ENCODE measurements around the gene POLR2F.
"Not testable (repeated sequence)": the region's sequence is repeated elsewhere in the genome, so short reads cannot be mapped to it uniquely, and the experiment has no call there.

The POLR2F gene

GRCh38 chr22:37932821-37933578 lies 20.5 kb upstream of the POLR2F start:
- Histone ChIP-seq H3K27ac (peak overlapping the region in 8 of 11 experiments; percentile 6 to 60 (median 27); a peak in 9 of 22 replicates), H3K9ac (peak overlapping the region in 6 of 11 experiments; percentile 1 to 65 (median 32); a peak in 10 of 22 replicates), H4K20me1 (peaks cover 0 to 63% (median 46%) of the 10 kb centered on the region in 11 experiments; a peak in 21 of 22 replicates), H3K4me2 (peak overlapping the region; percentile 49 to 98 (median 80)), H3K4me1 (peaks cover 34 to 98% (median 91%) of the 10 kb centered on the region in 10 experiments), H3K27me3 (no peaks in the 10 kb centered on the region), H3K9me3 (replicated peaks in 1 of 11) (no peaks in the 10 kb centered on the region), H3K4me3 (no peak overlapping the region), H3K36me3 (peaks cover 35 to 70% (median 57%) of the 10 kb centered on the region in 11 experiments)
- TF ChIP-seq Cebpa-rat (IDR thresholded peaks at IDR 0.05) = no peak

- Histone ChIP-seq H3K9ac (peak overlapping the region in 7 of 11 experiments; percentile 5 to 65 (median 43); a peak in 8 of 22 replicates), H3K9me3 (replicated peaks in 1 of 11) (no peaks in the 10 kb centered on the region), H3K4me2 (peak overlapping the region; percentile 49 to 98 (median 80)), H3K27ac (peak overlapping the region in 6 of 11 experiments; percentile 26 to 60 (median 37); a peak in 10 of 22 replicates), H3K4me3 (no peak overlapping the region), H3K4me1 (peaks cover 34 to 98% (median 89%) of the 10 kb centered on the region in 10 experiments), H3K36me3 (peaks cover 32 to 68% (median 55%) of the 10 kb centered on the region in 11 experiments), H3K27me3 (no peaks in the 10 kb centered on the region), H4K20me1 (peaks cover 0 to 55% (median 43%) of the 10 kb centered on the region in 11 experiments; a peak in 21 of 22 replicates)
- TF ChIP-seq Cebpa-rat (IDR thresholded peaks at IDR 0.05) = no peak
Observed at GRCh38 chr22:37933711-37934376, 19.7 kb upstream of the POLR2F start.

GRCh38 chr22:37940698-37941376 lies 12.7 kb upstream of the POLR2F start:
- H3K4me2 ChIP-seq = peak overlapping the region; percentile 69 to 96 (median 88)
- peak overlapping the region; percentile 64 to 81 (median 75) for H3K9ac ChIP-seq
- peak overlapping the region in 7 of 10 experiments; percentile 6 to 54 (median 30); a peak in 11 of 20 replicates for H3K4me3 ChIP-seq
- H4K20me1 ChIP-seq = peaks cover 0 to 5% (median 0%) of the 10 kb centered on the region in 11 experiments; a peak in 2 of 22 replicates
- no peaks in the 10 kb centered on the region for H3K27me3 ChIP-seq
- peaks cover 39 to 68% (median 58%) of the 10 kb centered on the region in 11 experiments for H3K36me3 ChIP-seq
- H3K4me1 ChIP-seq = peaks cover 26 to 68% (median 60%) of the 10 kb centered on the region in 10 experiments
- H3K27ac ChIP-seq = peak overlapping the region; percentile 67 to 92 (median 87)
- peak in 6 of 11 experiments; percentile 16 to 71 (median 45); a peak in 6 of 22 replicates for TF ChIP-seq Cebpa-rat (IDR thresholded peaks at IDR 0.05)
- H3K9me3 ChIP-seq (replicated peaks in 1 of 11) = no peaks in the 10 kb centered on the region

- no peak for TF ChIP-seq Cebpa-rat (IDR thresholded peaks at IDR 0.05)
- Histone ChIP-seq H4K20me1 (peaks cover 0 to 5% (median 0%) of the 10 kb centered on the region in 11 experiments; a peak in 1 of 22 replicates), H3K9ac (peak overlapping the region in 8 of 11 experiments; percentile 4 to 81 (median 76); a peak in 15 of 22 replicates), H3K9me3 (replicated peaks in 1 of 11) (no peaks in the 10 kb centered on the region), H3K36me3 (peaks cover 36 to 57% (median 48%) of the 10 kb centered on the region in 11 experiments), H3K4me2 (peak overlapping the region in 10 of 11 experiments; percentile 69 to 96 (median 88); a peak in 18 of 22 replicates), H3K27me3 (no peaks in the 10 kb centered on the region), H3K27ac (peak overlapping the region in 9 of 11 experiments; percentile 78 to 92 (median 87); a peak in 17 of 22 replicates), H3K4me3 (no peak overlapping the region), H3K4me1 (peaks cover 26 to 56% (median 49%) of the 10 kb centered on the region in 10 experiments)
Observed at GRCh38 chr22:37942133-37942532, 11.4 kb upstream of the POLR2F start.

GRCh38 chr22:37943136-37943824 lies 10.2 kb upstream of the POLR2F start:
- TF ChIP-seq Cebpa-rat (IDR thresholded peaks at IDR 0.05) = no peak

GRCh38 chr22:37943825-37944198 lies 9.7 kb upstream of the POLR2F start:
- TF ChIP-seq Cebpa-rat (IDR thresholded peaks at IDR 0.05) = no peak
- Histone ChIP-seq H4K20me1 (peaks cover 0 to 5% (median 0%) of the 10 kb centered on the region in 11 experiments; a peak in 1 of 22 replicates), H3K4me3 (no peak overlapping the region), H3K27me3 (no peaks in the 10 kb centered on the region), H3K4me2 (no peak overlapping the region), H3K27ac (no peak overlapping the region), H3K36me3 (peaks cover 23 to 43% (median 34%) of the 10 kb centered on the region in 11 experiments), H3K4me1 (peaks cover 26 to 42% (median 35%) of the 10 kb centered on the region in 10 experiments), H3K9ac (no peak overlapping the region), H3K9me3 (replicated peaks in 1 of 11) (no peaks in the 10 kb centered on the region)

More at GRCh38 chr22:37943136-37943824, 10.2 kb upstream of the POLR2F start:
- H3K36me3 ChIP-seq = peaks cover 26 to 46% (median 38%) of the 10 kb centered on the region in 11 experiments
- H3K4me3 ChIP-seq = no peak overlapping the region
- H3K9ac ChIP-seq = no peak overlapping the region
- H4K20me1 ChIP-seq = peaks cover 0 to 5% (median 0%) of the 10 kb centered on the region in 11 experiments; a peak in 1 of 22 replicates
- H3K27ac ChIP-seq = peak overlapping the region in 1 of 11 experiments; percentile 92; a peak in 2 of 22 replicates
- no peaks in the 10 kb centered on the region for H3K27me3 ChIP-seq
- H3K9me3 ChIP-seq (replicated peaks in 1 of 11) = no peaks in the 10 kb centered on the region
- H3K4me2 ChIP-seq = no peak overlapping the region
- peaks cover 26 to 45% (median 38%) of the 10 kb centered on the region in 10 experiments for H3K4me1 ChIP-seq

- H3K4me3 ChIP-seq; H3K9me3 ChIP-seq (replicated peaks in 1 of 11); H3K27ac ChIP-seq; H3K27me3 ChIP-seq; H4K20me1 ChIP-seq; H3K4me2 ChIP-seq; H3K9ac ChIP-seq: not testable (repeated sequence)
- Histone ChIP-seq H3K4me1 (peaks cover 26 to 35% (median 29%) of the 10 kb centered on the region in 10 experiments), H3K36me3 (peaks cover 18 to 37% (median 28%) of the 10 kb centered on the region in 11 experiments)
Observed at GRCh38 chr22:37944423-37944822, 9.1 kb upstream of the POLR2F start.

- H3K9ac ChIP-seq; H3K9me3 ChIP-seq (replicated peaks in 1 of 11); H3K4me2 ChIP-seq; H3K27ac ChIP-seq; H3K4me3 ChIP-seq; H4K20me1 ChIP-seq: not testable (repeated sequence)
- H3K27me3 ChIP-seq = peaks cover 10 to 16% (median 13%) of the 10 kb centered on the region in 11 experiments
- peaks cover 9 to 24% (median 15%) of the 10 kb centered on the region in 11 experiments; a peak in 20 of 22 replicates for H3K36me3 ChIP-seq
- peaks cover 0 to 14% (median 5%) of the 10 kb centered on the region in 10 experiments; a peak in 14 of 20 replicates for H3K4me1 ChIP-seq
Observed at GRCh38 chr22:37947142-37947795, 6.2 kb upstream of the POLR2F start.
